Jurkat, Clone E6-1 (cell line): ENCODE data around the gene EPS15.
"Not testable (repeated sequence)": the region's sequence is repeated elsewhere in the genome, so short reads cannot be mapped to it uniquely, and the experiment has no call there.

Experiments used
- DNase-seq: peaks from one replicate; pipeline ENCODE4 v3.0.0-alpha.2; 2011; ENCODE audit warnings: low read depth, low spot score
- H3K4me3 ChIP-seq: 2 replicates; pipeline ENCODE4 v1.5.1; 2011; ENCODE audit warnings: mild to moderate bottlenecking, low read length, control low read depth, moderate library complexity

Gene EPS15

GRCh38 chr1:51329443-51330325, 189.4 kb downstream of the EPS15 start:
- H3K4me3 ChIP-seq, result no peak overlapping the region
- DNase-seq, result no peak

GRCh38 chr1:51328926-51329325, 190.1 kb downstream of the EPS15 start:
- DNase-seq, result no peak
- no peak overlapping the region for H3K4me3 ChIP-seq

GRCh38 chr1:51328279-51328678, 190.8 kb downstream of the EPS15 start:
- no peak for DNase-seq
- H3K4me3 ChIP-seq, result no peak overlapping the region

GRCh38 chr1:51327386-51327785, 191.7 kb downstream of the EPS15 start:
- no peak overlapping the region for H3K4me3 ChIP-seq
- DNase-seq, result no peak

GRCh38 chr1:51326839-51327238, 192.2 kb downstream of the EPS15 start:
- no peak for DNase-seq
- H3K4me3 ChIP-seq, result no peak overlapping the region

GRCh38 chr1:51325878-51326755, 192.9 kb downstream of the EPS15 start:
- DNase-seq, result no peak
- H3K4me3 ChIP-seq, result no peak overlapping the region

GRCh38 chr1:51325391-51325790, 193.7 kb downstream of the EPS15 start:
- no peak overlapping the region for H3K4me3 ChIP-seq
- no peak for DNase-seq

- not testable (repeated sequence) for DNase-seq, H3K4me3 ChIP-seq
Observed at GRCh38 chr1:51325011-51325385, 194.1 kb downstream of the EPS15 start.

- H3K4me3 ChIP-seq, result no peak overlapping the region
- DNase-seq, result no peak
Observed at GRCh38 chr1:51324251-51325010, 194.6 kb downstream of the EPS15 start.

- no peak overlapping the region for H3K4me3 ChIP-seq
- no peak for DNase-seq
Observed at GRCh38 chr1:51323778-51324177, 195.3 kb downstream of the EPS15 start.

- H3K4me3 ChIP-seq, result no peak overlapping the region
- no peak for DNase-seq
Observed at GRCh38 chr1:51322417-51323101, 196.5 kb downstream of the EPS15 start.

GRCh38 chr1:51321924-51322280, 197.2 kb downstream of the EPS15 start:
- no peak overlapping the region for H3K4me3 ChIP-seq
- DNase-seq, result no peak

GRCh38 chr1:51320967-51321923, 197.8 kb downstream of the EPS15 start:
- no peak overlapping the region for H3K4me3 ChIP-seq
- no peak for DNase-seq

- DNase-seq, result no peak
- no peak overlapping the region for H3K4me3 ChIP-seq
Observed at GRCh38 chr1:51317798-51318197, 201.3 kb downstream of the EPS15 start.

GRCh38 chr1:51316846-51317120, 202.3 kb downstream of the EPS15 start:
- H3K4me3 ChIP-seq, result no peak overlapping the region
- DNase-seq, result peak; percentile 35

- no peak overlapping the region for H3K4me3 ChIP-seq
- DNase-seq, result no peak
Observed at GRCh38 chr1:51316113-51316845, 202.8 kb downstream of the EPS15 start.

GRCh38 chr1:51314974-51315373, 204.1 kb downstream of the EPS15 start:
- no peak overlapping the region for H3K4me3 ChIP-seq
- DNase-seq, result no peak
